ENCODE data around the gene DDX31.

DNA sequence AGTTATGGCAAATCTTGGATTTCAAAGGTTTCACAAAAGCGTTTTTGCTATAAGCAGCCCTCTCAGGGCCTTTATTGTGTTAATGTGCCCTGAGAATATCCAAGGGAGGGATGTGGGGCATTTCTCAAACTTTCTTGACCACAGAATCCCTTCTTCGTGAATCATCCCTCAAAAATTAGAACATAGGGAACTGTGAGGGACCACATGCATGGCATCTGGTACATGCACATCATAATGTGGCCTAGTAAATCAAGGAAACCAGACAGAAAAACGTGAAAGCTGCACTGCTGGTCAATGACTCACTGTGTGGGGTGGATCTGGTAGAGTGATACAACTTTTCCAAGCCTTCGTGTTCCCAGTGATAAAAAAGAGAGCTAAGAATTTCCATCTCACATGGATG is 22.4 kb downstream of the DDX31 start:
- TF ChIP-seq, protein P1, sequence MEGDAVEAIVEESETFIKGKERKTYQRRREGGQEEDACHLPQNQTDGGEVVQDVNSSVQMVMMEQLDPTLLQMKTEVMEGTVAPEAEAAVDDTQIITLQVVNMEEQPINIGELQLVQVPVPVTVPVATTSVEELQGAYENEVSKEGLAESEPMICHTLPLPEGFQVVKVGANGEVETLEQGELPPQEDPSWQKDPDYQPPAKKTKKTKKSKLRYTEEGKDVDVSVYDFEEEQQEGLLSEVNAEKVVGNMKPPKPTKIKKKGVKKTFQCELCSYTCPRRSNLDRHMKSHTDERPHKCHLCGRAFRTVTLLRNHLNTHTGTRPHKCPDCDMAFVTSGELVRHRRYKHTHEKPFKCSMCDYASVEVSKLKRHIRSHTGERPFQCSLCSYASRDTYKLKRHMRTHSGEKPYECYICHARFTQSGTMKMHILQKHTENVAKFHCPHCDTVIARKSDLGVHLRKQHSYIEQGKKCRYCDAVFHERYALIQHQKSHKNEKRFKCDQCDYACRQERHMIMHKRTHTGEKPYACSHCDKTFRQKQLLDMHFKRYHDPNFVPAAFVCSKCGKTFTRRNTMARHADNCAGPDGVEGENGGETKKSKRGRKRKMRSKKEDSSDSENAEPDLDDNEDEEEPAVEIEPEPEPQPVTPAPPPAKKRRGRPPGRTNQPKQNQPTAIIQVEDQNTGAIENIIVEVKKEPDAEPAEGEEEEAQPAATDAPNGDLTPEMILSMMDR (conservative IDR thresholded peaks at IDR 0.05; ENCODE audit: low read length) = no peak
- no peak for TF ChIP-seq EZH2phosphoT487 (IDR thresholded peaks at IDR 0.05; ENCODE audit: borderline replicate concordance, low read depth, low read length)
